Duodenal mucosa (tissue), 2 donors: ENCODE measurements around the gene CST3.

Experiments
- H3K27ac ChIP-seq: one replicate; pipeline ENCODE4 v1.7.0; 2013; ENCODE audit warnings: low read depth, low read length
- H3K27me3 ChIP-seq, 2 donors: one replicate each; pipeline ENCODE4 v1.7.0; 2013; ENCODE audit warnings: low read length in 2 of 2, control low read depth in 1 of 2; ENCODE audit not compliant: insufficient read depth in 2 of 2, control insufficient read depth in 1 of 2
- H3K36me3 ChIP-seq, 2 donors: one replicate each; pipeline ENCODE4 v1.7.0; 2013; ENCODE audit warnings: low read length in 2 of 2, control low read depth in 1 of 2; ENCODE audit not compliant: insufficient read depth in 2 of 2, control insufficient read depth in 1 of 2
- H3K4me1 ChIP-seq, 2 donors: one replicate each; pipeline ENCODE4 v1.7.0; 2013; ENCODE audit warnings: low read length in 2 of 2, control low read depth in 1 of 2; ENCODE audit not compliant: insufficient read depth in 2 of 2, control insufficient read depth in 1 of 2
- H3K4me3 ChIP-seq, 2 donors: one replicate each; pipeline ENCODE4 v1.7.0; 2013; ENCODE audit warnings: low read length in 2 of 2, low read depth in 1 of 2
- H3K9ac ChIP-seq, 2 donors: one replicate each; pipeline ENCODE4 v1.7.0; 2013; ENCODE audit warnings: low read length in 2 of 2, low read depth in 1 of 2
- H3K9me3 ChIP-seq, 2 donors: one replicate each; pipeline ENCODE4 v1.7.0; 2013; ENCODE audit warnings: low read length in 2 of 2, control low read depth in 1 of 2; ENCODE audit not compliant: control insufficient read depth in 1 of 2

The CST3 gene

GRCh38 chr20:23645575-23645974 lies 7.8 kb upstream of the CST3 start:
- Histone ChIP-seq H3K9ac (no peak overlapping the region), H3K4me3 (no peak overlapping the region), H3K27me3 (no peaks in the 10 kb centered on the region), H3K27ac (no peak overlapping the region), H3K9me3 (no peaks in the 10 kb centered on the region), H3K4me1 (peaks cover 0 to 3% of the 10 kb centered on the region in 2 donors), H3K36me3 (no peaks in the 10 kb centered on the region)

GRCh38 chr20:23644164-23644563 lies 6.4 kb upstream of the CST3 start:
- Histone ChIP-seq H3K9ac (no peak overlapping the region), H3K4me1 (peaks cover 10% of the 10 kb centered on the region in 2 donors), H3K36me3 (no peaks in the 10 kb centered on the region), H3K27ac (no peak overlapping the region), H3K9me3 (no peaks in the 10 kb centered on the region), H3K27me3 (no peaks in the 10 kb centered on the region), H3K4me3 (no peak overlapping the region)

- peaks cover 10% of the 10 kb centered on the region in 2 donors for H3K4me1 ChIP-seq
- no peak overlapping the region for H3K4me3 ChIP-seq
- no peak overlapping the region for H3K9ac ChIP-seq
- no peaks in the 10 kb centered on the region for H3K27me3 ChIP-seq
- no peaks in the 10 kb centered on the region for H3K36me3 ChIP-seq
- H3K27ac ChIP-seq, result no peak overlapping the region
- no peaks in the 10 kb centered on the region for H3K9me3 ChIP-seq
Measured at GRCh38 chr20:23643659-23644058, 5.9 kb upstream of the CST3 start.

- H3K4me1 ChIP-seq, result peaks cover 10% of the 10 kb centered on the region in 2 donors
- H3K9me3 ChIP-seq, result no peaks in the 10 kb centered on the region
- no peak overlapping the region for H3K9ac ChIP-seq
- no peak overlapping the region for H3K27ac ChIP-seq
- no peak overlapping the region for H3K4me3 ChIP-seq
- H3K27me3 ChIP-seq, result no peaks in the 10 kb centered on the region
- no peaks in the 10 kb centered on the region for H3K36me3 ChIP-seq
Measured at GRCh38 chr20:23641936-23642751, 4.4 kb upstream of the CST3 start.

- peaks cover 13 to 18% of the 10 kb centered on the region in 2 donors for H3K4me1 ChIP-seq
- H3K9me3 ChIP-seq, result no peaks in the 10 kb centered on the region
- H3K27ac ChIP-seq, result no peak overlapping the region
- no peaks in the 10 kb centered on the region for H3K36me3 ChIP-seq
- no peaks in the 10 kb centered on the region for H3K27me3 ChIP-seq
- H3K9ac ChIP-seq, result no peak overlapping the region
- no peak overlapping the region for H3K4me3 ChIP-seq
Measured at GRCh38 chr20:23640671-23641667, 3.2 kb upstream of the CST3 start.

GRCh38 chr20:23640018-23640601 lies 2.4 kb upstream of the CST3 start:
- Histone ChIP-seq H3K4me1 (peaks cover 17 to 23% of the 10 kb centered on the region in 2 donors), H3K27me3 (no peaks in the 10 kb centered on the region), H3K9ac (no peak overlapping the region), H3K4me3 (no peak overlapping the region), H3K9me3 (no peaks in the 10 kb centered on the region), H3K27ac (no peak overlapping the region), H3K36me3 (peaks cover 0 to under 1% of the 10 kb centered on the region in 2 donors)

- Histone ChIP-seq H3K9me3 (no peaks in the 10 kb centered on the region), H3K9ac (no peak overlapping the region), H3K4me1 (peaks cover 23 to 29% of the 10 kb centered on the region in 2 donors), H3K4me3 (no peak overlapping the region), H3K27ac (no peak overlapping the region), H3K36me3 (peaks cover 0 to 6% of the 10 kb centered on the region in 2 donors), H3K27me3 (no peaks in the 10 kb centered on the region)
Measured at GRCh38 chr20:23639490-23639958, 1.8 kb upstream of the CST3 start.

GRCh38 chr20:23638309-23638708 lies 554 bp upstream of the CST3 start:
- Histone ChIP-seq H3K4me3 (no peak overlapping the region), H3K27me3 (no peaks in the 10 kb centered on the region), H3K9ac (no peak overlapping the region), H3K36me3 (peaks cover 0 to 18% of the 10 kb centered on the region in 2 donors), H3K9me3 (no peaks in the 10 kb centered on the region), H3K4me1 (peaks cover 26 to 29% of the 10 kb centered on the region in 2 donors), H3K27ac (no peak overlapping the region)

- peaks cover 26 to 27% of the 10 kb centered on the region in 2 donors for H3K4me1 ChIP-seq
- no peaks in the 10 kb centered on the region for H3K27me3 ChIP-seq
- no peaks in the 10 kb centered on the region for H3K9me3 ChIP-seq
- peak overlapping the region; percentile 72 to 75 for H3K9ac ChIP-seq
- H3K4me3 ChIP-seq, result peak overlapping the region; percentile 68 to 80
- peaks cover 0 to 32% of the 10 kb centered on the region in 2 donors for H3K36me3 ChIP-seq
- no peak overlapping the region for H3K27ac ChIP-seq
Measured at GRCh38 chr20:23636908-23637281, 860 bp downstream of the CST3 start.
